Tibial nerve (tissue), 3 donors: Measurements from ENCODE around the gene ADRM1.

Experiments used
- CTCF ChIP-seq, 5 experiments: fragments of 200-600 bp in 3 of 5; fragments of 450-650 bp in 2 of 5; sonication (generic) in 3 of 5; IDR thresholded peaks; one replicate each; pipeline ENCODE4 v1.5.1; 2016 to 2019; ENCODE audit warnings: antibody characterized with exemption in 5 of 5, mild to moderate bottlenecking in 3 of 5, moderate library complexity in 2 of 5
- POLR2A ChIP-seq, 2 donors: fragments of 450-650 bp; IDR thresholded peaks; one replicate each; pipeline ENCODE4 v1.6.1; 2017; ENCODE audit warnings: antibody characterized with exemption in 2 of 2, mild to moderate bottlenecking in 2 of 2, moderate library complexity in 2 of 2

DNA sequence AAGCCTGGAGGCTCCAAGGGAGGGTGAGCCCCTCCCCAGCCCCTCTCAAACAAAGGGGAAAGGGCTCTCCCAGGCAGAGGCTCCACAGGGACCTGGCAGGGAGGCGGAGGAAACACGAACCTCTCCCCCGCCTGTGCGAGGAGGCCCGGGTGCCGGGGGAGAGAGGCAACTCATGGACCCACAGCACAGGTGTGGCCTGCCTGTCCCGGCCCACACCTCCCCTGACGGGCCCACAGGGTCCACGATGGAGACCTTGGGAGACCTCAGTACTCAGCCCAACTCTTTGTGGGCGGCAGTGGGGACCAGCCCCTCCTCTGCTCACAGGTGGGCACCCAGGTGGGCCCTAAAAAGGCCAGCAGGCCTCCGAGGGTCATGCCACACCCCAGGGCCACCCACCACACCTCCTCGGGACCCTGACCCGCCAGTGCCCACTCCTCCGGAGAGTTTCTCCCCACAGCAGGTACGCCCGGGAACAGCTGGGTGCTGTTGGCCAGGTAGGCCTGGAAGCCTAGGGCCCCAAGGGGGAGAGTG, 52.1 kb downstream of the ADRM1 start:
- no peak for TF ChIP-seq CTCF (IDR thresholded peaks at IDR 0.05)
- no peak for TF ChIP-seq POLR2A (IDR thresholded peaks at IDR 0.05)
